Measurements from ENCODE around the gene PI4KB.

GRCh38 chr1:151286619-151287340, 40.4 kb downstream of the PI4KB start:
- TF ChIP-seq CTCF (IDR thresholded peaks at IDR 0.05) (no peak), POLR2A (IDR thresholded peaks at IDR 0.05) (no peak)
